KMS-11 (cell line): ENCODE data around the gene EID2B.

Experiments used
- H2AFZ ChIP-seq: fragments of 200-600 bp; sonication (generic); 2 replicates; pipeline ENCODE4 v1.6.1; 2016; ENCODE audit warnings: antibody characterized with exemption, mixed run types, low read depth
- H3K27ac ChIP-seq: fragments of 200-600 bp; sonication (generic); 2 replicates; pipeline ENCODE4 v1.6.1; 2016; ENCODE audit warnings: mild to moderate bottlenecking, mixed run types
- H3K27me3 ChIP-seq: fragments of 200-600 bp; sonication (generic); 2 replicates; pipeline ENCODE4 v1.6.1; 2017; ENCODE audit warnings: mild to moderate bottlenecking, low read depth, mixed run types, moderate library complexity; ENCODE audit not compliant: insufficient read depth
- H3K36me3 ChIP-seq: fragments of 200-600 bp; sonication (generic); 2 replicates; pipeline ENCODE4 v1.6.1; 2017; ENCODE audit warnings: mild to moderate bottlenecking, mixed run types; ENCODE audit not compliant: insufficient read depth
- H3K4me1 ChIP-seq: fragments of 200-600 bp; sonication (generic); 2 replicates; pipeline ENCODE4 v1.6.1; 2016; ENCODE audit warnings: mild to moderate bottlenecking, low read depth, mixed run types; ENCODE audit not compliant: poor library complexity, severe bottlenecking
- H3K4me2 ChIP-seq: fragments of 200-600 bp; sonication (generic); 2 replicates; pipeline ENCODE4 v1.7.0; 2016; ENCODE audit warnings: mild to moderate bottlenecking, mixed run types
- H3K4me3 ChIP-seq: fragments of 200-600 bp; sonication (generic); IDR thresholded peaks from 2 replicates; pipeline ENCODE4 v1.6.1; 2017; ENCODE audit warnings: low read depth, low read length, mixed read lengths; ENCODE audit not compliant: insufficient read depth
- H3K79me2 ChIP-seq: fragments of 200-600 bp; sonication (generic); 2 replicates; pipeline ENCODE4 v1.6.1; 2016; ENCODE audit warnings: low read depth, mixed run types; ENCODE audit not compliant: insufficient read depth
- H3K9ac ChIP-seq: fragments of 200-600 bp; sonication (generic); 2 replicates; pipeline ENCODE4 v1.6.1; 2016; ENCODE audit warnings: mild to moderate bottlenecking, mixed run types
- H4K20me1 ChIP-seq: fragments of 200-600 bp; sonication (generic); 2 replicates; pipeline ENCODE4 v1.6.1; 2016; ENCODE audit warnings: mild to moderate bottlenecking, mixed run types; ENCODE audit not compliant: insufficient read depth
- TF ChIP-seq, protein P1 (sequence below): fragments of 200-600 bp; sonication (generic); conservative IDR thresholded peaks from 2 replicates; pipeline ENCODE4 v1.6.1; 2017; ENCODE audit warnings: low read depth, mild to moderate bottlenecking, antibody characterized with exemption, low read length, moderate library complexity, mixed read lengths

EID2B gene

DNA sequence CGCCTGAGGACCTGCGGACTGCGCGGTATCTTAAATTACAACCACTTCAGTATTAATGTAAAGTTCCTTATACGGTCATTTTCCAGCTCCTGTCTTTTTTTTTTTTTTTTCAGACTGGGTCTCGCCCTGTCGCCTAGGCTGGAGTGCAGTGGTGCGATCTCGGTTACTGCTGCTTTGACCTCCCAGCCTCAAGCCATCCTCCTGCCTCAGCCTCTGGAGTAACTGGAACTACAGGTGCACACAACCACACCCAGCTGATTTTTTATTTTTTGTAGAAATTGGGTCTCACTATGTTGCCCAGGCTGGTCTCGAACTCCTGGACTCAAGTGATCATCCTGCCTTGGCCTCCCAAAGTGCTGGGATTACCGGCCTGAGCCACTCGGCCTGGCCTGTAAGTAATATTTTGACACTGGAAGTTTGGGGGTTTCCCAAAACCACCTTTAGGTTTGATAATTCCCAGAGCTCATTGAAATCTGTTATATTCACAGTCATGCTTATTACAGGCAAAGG, 406 bp upstream of the EID2B start:
- Histone ChIP-seq H3K27me3 (no peaks in the 10 kb centered on the region), H3K36me3 (no peaks in the 10 kb centered on the region), H2AFZ (peak overlapping the region; percentile 96; the same call in 1 of the 2 replicates), H3K4me1 (peaks cover 18% of the 10 kb centered on the region), H3K4me3 (no peak overlapping the region), H3K9ac (no peak overlapping the region), H4K20me1 (no peaks in the 10 kb centered on the region), H3K79me2 (peaks cover 17% of the 10 kb centered on the region; the same call in 1 of the 2 replicates), H3K4me2 (peak overlapping the region; percentile 77; the same call in 1 of the 2 replicates), H3K27ac (no peak overlapping the region)
- TF ChIP-seq, protein P1, sequence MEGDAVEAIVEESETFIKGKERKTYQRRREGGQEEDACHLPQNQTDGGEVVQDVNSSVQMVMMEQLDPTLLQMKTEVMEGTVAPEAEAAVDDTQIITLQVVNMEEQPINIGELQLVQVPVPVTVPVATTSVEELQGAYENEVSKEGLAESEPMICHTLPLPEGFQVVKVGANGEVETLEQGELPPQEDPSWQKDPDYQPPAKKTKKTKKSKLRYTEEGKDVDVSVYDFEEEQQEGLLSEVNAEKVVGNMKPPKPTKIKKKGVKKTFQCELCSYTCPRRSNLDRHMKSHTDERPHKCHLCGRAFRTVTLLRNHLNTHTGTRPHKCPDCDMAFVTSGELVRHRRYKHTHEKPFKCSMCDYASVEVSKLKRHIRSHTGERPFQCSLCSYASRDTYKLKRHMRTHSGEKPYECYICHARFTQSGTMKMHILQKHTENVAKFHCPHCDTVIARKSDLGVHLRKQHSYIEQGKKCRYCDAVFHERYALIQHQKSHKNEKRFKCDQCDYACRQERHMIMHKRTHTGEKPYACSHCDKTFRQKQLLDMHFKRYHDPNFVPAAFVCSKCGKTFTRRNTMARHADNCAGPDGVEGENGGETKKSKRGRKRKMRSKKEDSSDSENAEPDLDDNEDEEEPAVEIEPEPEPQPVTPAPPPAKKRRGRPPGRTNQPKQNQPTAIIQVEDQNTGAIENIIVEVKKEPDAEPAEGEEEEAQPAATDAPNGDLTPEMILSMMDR, result peak; percentile 39; the same call in 1 of the 2 replicates

DNA sequence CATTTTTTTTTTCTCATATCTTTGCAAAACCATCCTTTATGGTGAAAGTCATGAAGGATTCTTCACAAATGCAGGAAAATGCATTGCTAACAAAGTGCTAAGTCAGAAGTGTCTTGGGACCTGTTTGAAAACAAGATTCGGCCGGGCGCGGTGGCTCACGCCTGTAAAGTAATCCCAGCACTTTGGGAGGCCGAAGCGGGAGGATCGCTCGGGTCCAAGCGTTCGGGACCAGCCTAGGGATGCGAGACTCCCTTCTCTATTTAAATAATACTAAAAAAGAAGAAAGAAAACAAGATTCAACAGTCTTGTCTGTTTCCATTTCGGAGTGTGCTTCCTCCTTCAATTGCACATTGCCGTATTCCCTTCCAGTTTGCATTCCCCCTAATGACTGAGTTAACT, 819 bp downstream of the EID2B start:
- Histone ChIP-seq H3K79me2 (peaks cover 17% of the 10 kb centered on the region; the same call in 1 of the 2 replicates), H4K20me1 (no peaks in the 10 kb centered on the region), H3K9ac (peak overlapping the region; percentile 62; the same call in 1 of the 2 replicates), H3K27ac (peak overlapping the region; percentile 39; the same call in 1 of the 2 replicates), H3K27me3 (no peaks in the 10 kb centered on the region), H3K4me3 (peak overlapping the region; percentile 19), H3K36me3 (no peaks in the 10 kb centered on the region), H2AFZ (peak overlapping the region; percentile 96), H3K4me2 (peak overlapping the region; percentile 77), H3K4me1 (peaks cover 16% of the 10 kb centered on the region)
- TF ChIP-seq, protein P1, result no peak

DNA sequence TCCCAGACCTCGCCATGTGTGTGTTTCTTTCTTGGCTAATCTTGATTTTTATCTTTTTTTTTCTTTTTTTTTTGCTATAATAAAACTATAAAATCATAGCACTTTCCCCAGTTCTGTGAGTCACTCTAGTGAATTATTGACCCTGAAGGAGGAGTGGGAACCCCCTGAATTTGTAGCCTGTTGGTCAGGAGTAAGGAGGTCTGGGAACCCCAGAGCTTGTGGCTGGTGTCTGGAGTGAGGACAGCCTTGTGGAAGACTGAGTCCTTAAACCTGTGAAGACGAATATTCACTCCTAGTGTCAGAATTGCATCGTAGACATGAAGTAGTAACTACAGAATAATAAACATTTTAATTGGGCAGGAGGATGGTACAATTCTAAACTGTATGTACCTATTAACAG, 7.4 kb downstream of the EID2B start:
- H3K9ac ChIP-seq, result no peak overlapping the region
- no peak overlapping the region for H3K27ac ChIP-seq
- H3K4me2 ChIP-seq, result no peak overlapping the region
- no peak overlapping the region for H3K4me3 ChIP-seq
- H3K27me3 ChIP-seq, result no peaks in the 10 kb centered on the region
- no peaks in the 10 kb centered on the region for H3K4me1 ChIP-seq
- no peak overlapping the region for H2AFZ ChIP-seq
- no peaks in the 10 kb centered on the region for H4K20me1 ChIP-seq
- H3K36me3 ChIP-seq, result no peaks in the 10 kb centered on the region
- TF ChIP-seq, protein P1, result no peak
- H3K79me2 ChIP-seq, result no peaks in the 10 kb centered on the region

DNA sequence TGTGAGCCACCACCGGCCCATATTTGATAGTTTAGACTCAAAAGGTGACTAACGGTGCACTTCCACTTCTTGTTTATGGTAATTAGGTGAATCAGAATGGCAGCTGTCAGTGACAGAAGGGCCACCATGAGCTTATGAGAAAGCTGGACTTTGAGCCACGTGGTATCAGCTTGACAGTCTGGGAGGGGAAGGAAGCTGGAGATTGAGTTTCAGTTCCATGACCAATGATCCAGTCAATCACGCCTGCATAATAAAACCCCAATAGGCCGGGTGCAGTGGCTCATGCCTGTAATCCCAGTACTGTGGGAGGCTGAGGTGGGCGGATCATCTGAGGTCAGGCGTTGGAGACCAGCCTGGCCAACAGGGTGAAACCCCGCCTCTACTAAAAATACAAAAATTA, 8.2 kb downstream of the EID2B start:
- TF ChIP-seq, protein P1, result no peak
- Histone ChIP-seq H3K27me3 (no peaks in the 10 kb centered on the region), H3K79me2 (no peaks in the 10 kb centered on the region), H3K9ac (no peak overlapping the region), H3K4me2 (no peak overlapping the region), H3K4me3 (no peak overlapping the region), H3K4me1 (no peaks in the 10 kb centered on the region), H3K27ac (no peak overlapping the region), H2AFZ (no peak overlapping the region), H4K20me1 (no peaks in the 10 kb centered on the region), H3K36me3 (no peaks in the 10 kb centered on the region)
